Stimulated activated naive CD8-positive, alpha-beta T cell treated with anti-CD3 and anti-CD28 coated beads, Interleukin-15, amount 100 ng/mL, for 72 hours (primary cell): ENCODE measurements around the gene EHD4.

ENCODE experiments used
- ATAC-seq: fragments of 150-1000 bp; cut with Tn5 transposase; 2 replicates; pipeline ENCODE4 v1.10.0; 2021; ENCODE audit warnings: mild to moderate bottlenecking, moderate library complexity
- DNase-seq, 2 donors: peaks; one replicate each; pipeline ENCODE4 v3.0.0; 2021 to 2022
- H3K27ac Mint-ChIP-seq, 2 donors: one replicate each; pipeline ENCODE4 v1.8.0; 2022; ENCODE audit warnings: mild to moderate bottlenecking in 2 of 2, mixed read lengths in 2 of 2, moderate library complexity in 2 of 2
- H3K27me3 Mint-ChIP-seq: one replicate; pipeline ENCODE4 v1.8.0; 2022; ENCODE audit warnings: mixed read lengths
- H3K4me1 Mint-ChIP-seq: one replicate; pipeline ENCODE4 v1.8.0; 2022; ENCODE audit warnings: mild to moderate bottlenecking, mixed read lengths
- H3K4me3 Mint-ChIP-seq, 2 donors: one replicate each; pipeline ENCODE4 v1.8.0; 2022; ENCODE audit warnings: mild to moderate bottlenecking in 2 of 2, mixed read lengths in 2 of 2, moderate library complexity in 1 of 2
- H3K9me3 Mint-ChIP-seq, 2 donors: one replicate each; pipeline ENCODE4 v1.8.0; 2022; ENCODE audit warnings: mixed read lengths in 2 of 2

The EHD4 gene

GRCh38 chr15:41915255-41915994, 56.9 kb downstream of the EHD4 start:
- H3K27ac Mint-ChIP-seq, result no peak overlapping the region
- no peak overlapping the region for H3K4me3 Mint-ChIP-seq
- ATAC-seq, result no peak

GRCh38 chr15:41914411-41914810, 57.9 kb downstream of the EHD4 start:
- Mint-ChIP-seq H3K4me1 (peaks cover 21% of the 10 kb centered on the region), H3K27me3 (no peaks in the 10 kb centered on the region), H3K4me3 (no peak overlapping the region), H3K9me3 (no peaks in the 10 kb centered on the region), H3K27ac (no peak overlapping the region)
- ATAC-seq, result no peak
- no peak for DNase-seq

More at GRCh38 chr15:41915255-41915994, 56.9 kb downstream of the EHD4 start:
- no peak for DNase-seq
- peaks cover 21% of the 10 kb centered on the region for H3K4me1 Mint-ChIP-seq
- no peaks in the 10 kb centered on the region for H3K27me3 Mint-ChIP-seq
- H3K9me3 Mint-ChIP-seq, result no peaks in the 10 kb centered on the region

- Mint-ChIP-seq H3K4me1 (peaks cover 21% of the 10 kb centered on the region), H3K27me3 (no peaks in the 10 kb centered on the region), H3K4me3 (no peak overlapping the region), H3K27ac (no peak overlapping the region), H3K9me3 (no peaks in the 10 kb centered on the region)
- DNase-seq (no peak), ATAC-seq (no peak)
Observed at GRCh38 chr15:41913256-41913655, 59.1 kb downstream of the EHD4 start.

DNA sequence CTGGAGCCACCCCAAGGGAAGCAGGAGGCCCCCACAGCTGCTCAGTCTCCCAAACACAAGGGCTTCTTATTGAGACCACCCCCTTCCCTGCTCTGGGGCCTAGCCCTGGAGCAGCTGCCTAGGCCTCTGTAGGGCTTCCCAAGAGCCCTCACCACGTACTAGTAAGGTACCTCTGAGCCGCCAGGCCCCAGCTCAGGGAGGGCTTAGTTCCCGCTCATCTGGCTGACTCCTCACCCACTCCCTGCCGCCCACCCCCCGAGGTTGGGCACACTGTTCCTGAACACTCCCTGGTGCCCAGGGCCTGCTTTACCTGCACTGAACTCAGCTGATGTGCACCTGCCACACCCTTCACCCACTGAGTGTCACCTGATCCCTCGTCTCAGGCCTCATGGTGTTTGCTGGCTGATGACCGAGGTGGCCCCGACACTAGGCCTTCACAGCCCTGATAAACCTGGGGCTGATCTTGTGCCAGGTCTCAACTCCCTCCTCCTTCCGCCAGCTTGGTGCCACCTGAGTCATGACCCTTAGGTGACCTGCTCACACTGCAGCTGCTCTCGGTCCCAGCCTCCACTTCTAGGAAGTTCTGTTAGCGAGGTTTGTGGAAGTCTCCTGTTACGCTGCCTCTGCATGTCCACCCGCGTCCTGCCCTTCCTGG, 60.5 kb downstream of the EHD4 start:
- Mint-ChIP-seq H3K9me3 (no peaks in the 10 kb centered on the region), H3K27ac (peak overlapping the region in 1 of 2 donors; percentile 15), H3K27me3 (no peaks in the 10 kb centered on the region), H3K4me1 (peaks cover 15% of the 10 kb centered on the region), H3K4me3 (no peak overlapping the region)
- ATAC-seq (no peak), DNase-seq (no peak)

- Mint-ChIP-seq H3K9me3 (peaks cover 0 to 5% of the 10 kb centered on the region in 2 donors), H3K4me1 (peaks cover 9% of the 10 kb centered on the region), H3K27me3 (no peaks in the 10 kb centered on the region), H3K4me3 (no peak overlapping the region), H3K27ac (no peak overlapping the region)
- DNase-seq (no peak), ATAC-seq (no peak)
Observed at GRCh38 chr15:41908736-41909461, 63.5 kb downstream of the EHD4 start.

DNA sequence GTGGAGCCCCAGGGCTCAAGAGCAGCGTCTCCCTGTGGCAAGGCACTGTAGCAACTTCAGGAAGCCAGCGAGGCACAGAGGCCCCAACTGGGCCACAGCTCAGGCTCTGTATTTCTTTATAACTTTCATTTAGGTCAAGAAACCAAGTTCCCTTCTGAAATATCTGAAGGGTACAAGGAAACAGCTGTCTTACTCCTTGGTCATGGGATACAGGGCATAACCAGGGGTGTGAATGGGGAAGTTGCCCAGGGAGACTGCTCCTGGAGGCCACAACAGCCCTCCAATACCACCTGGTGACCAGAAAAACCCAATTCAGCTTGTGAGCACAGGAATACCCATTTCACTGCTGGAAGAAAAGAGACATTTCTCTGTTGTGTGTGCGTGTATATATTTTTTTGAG, 65.2 kb downstream of the EHD4 start:
- Mint-ChIP-seq H3K4me3 (no peak overlapping the region), H3K27ac (no peak overlapping the region), H3K27me3 (no peaks in the 10 kb centered on the region), H3K4me1 (peaks cover 9% of the 10 kb centered on the region), H3K9me3 (peaks cover 0 to 5% of the 10 kb centered on the region in 2 donors)
- ATAC-seq, result no peak
- DNase-seq, result no peak

DNA sequence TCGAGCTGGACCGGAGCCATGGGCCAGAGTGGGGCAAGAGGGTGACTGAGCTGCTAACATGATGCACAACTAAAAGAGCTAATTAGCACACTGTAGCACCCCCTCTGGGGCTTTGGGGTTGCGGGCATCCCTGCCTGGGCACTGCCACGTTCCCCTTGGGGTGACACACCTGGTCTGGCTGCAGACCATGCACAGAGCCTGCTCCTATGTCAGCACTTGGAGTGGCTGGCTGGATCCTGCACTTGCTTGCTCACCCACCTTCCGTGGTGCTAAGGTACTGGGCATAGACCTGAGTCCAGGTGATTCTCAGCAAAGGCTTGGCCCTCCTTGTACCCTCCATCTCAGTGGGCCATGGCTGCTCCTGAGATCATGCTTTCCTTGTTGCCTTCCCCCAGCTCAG, 65.7 kb downstream of the EHD4 start:
- peaks cover 0 to 5% of the 10 kb centered on the region in 2 donors for H3K9me3 Mint-ChIP-seq
- H3K27me3 Mint-ChIP-seq, result no peaks in the 10 kb centered on the region
- no peak overlapping the region for H3K27ac Mint-ChIP-seq
- ATAC-seq, result no peak
- H3K4me1 Mint-ChIP-seq, result peaks cover 9% of the 10 kb centered on the region
- no peak overlapping the region for H3K4me3 Mint-ChIP-seq
- DNase-seq, result no peak

DNA sequence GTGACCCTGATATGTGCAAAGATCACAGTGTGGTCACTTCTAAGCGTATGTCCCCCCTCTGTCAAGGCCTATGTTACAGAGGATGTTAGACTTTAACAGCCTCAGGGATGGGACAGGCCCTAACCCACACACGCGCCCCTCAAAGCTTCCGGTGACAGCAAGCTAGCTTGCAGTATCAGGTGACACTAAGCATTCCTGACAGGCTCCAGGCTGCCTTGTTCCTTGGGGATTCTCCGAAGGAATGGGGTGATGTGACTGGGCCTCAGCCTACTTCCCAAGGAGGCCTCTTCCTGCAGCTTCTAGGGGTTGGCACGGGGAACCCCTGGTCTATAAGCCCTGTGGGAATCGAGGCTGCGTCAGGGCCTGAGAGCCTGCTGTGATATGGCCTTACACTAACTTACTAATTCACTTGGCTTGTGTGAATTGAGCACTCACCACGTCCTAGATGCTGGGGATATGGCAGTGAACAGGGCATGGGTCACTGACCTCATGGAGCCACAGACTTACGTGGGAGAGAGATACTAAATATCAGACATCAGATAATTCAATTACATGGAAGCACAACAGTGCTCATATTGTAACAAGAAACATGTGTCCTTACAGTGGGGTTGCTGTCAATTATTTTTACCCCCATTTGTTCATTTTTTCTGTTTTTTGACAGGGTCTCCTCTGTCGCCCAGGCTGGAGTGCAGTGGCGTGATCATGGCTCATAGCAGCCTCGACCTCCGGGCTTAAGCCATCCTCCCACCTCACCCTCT, 67.1 kb downstream of the EHD4 start:
- no peaks in the 10 kb centered on the region for H3K27me3 Mint-ChIP-seq
- H3K9me3 Mint-ChIP-seq, result peaks cover 0 to 5% of the 10 kb centered on the region in 2 donors
- no peak overlapping the region for H3K27ac Mint-ChIP-seq
- peaks cover 9% of the 10 kb centered on the region for H3K4me1 Mint-ChIP-seq
- ATAC-seq (peak; percentile 10), DNase-seq (no peak)
- H3K4me3 Mint-ChIP-seq, result no peak overlapping the region

DNA sequence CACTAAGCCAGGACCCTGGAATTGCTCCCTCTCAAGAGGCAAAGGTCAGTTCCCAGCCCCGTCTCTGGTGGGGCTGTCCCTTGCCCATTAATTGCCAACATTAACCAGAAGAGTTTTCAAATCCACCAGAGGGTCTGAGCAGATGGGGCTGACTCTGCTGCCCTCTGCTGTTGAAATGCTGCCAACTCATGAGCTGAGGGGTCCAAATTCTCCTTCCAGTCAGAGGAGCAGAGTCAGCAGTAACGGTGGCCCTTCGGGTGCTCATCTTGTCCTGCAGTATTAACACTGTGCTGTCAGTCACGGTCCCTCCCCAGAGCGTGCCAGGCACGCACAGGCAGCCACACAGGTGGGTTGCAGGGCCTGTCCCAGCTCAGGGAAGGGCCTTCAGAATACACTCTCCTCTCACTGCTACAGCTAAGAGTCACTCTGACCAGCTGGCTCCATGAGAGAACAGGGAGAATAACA, 67.8 kb downstream of the EHD4 start:
- Mint-ChIP-seq H3K27me3 (no peaks in the 10 kb centered on the region), H3K9me3 (peaks cover 0 to 5% of the 10 kb centered on the region in 2 donors), H3K27ac (peak overlapping the region in 1 of 2 donors; percentile 43), H3K4me1 (peaks cover 9% of the 10 kb centered on the region), H3K4me3 (no peak overlapping the region)
- peak; percentile 61 to 64 for DNase-seq
- ATAC-seq, result peak; percentile 93

- DNase-seq (no peak), ATAC-seq (no peak)
- H3K9me3 Mint-ChIP-seq, result peaks cover 0 to 5% of the 10 kb centered on the region in 2 donors
- no peak overlapping the region for H3K27ac Mint-ChIP-seq
- H3K4me1 Mint-ChIP-seq, result peaks cover 9% of the 10 kb centered on the region
- no peaks in the 10 kb centered on the region for H3K27me3 Mint-ChIP-seq
- no peak overlapping the region for H3K4me3 Mint-ChIP-seq
Observed at GRCh38 chr15:41903782-41904181, 68.6 kb downstream of the EHD4 start.

DNA sequence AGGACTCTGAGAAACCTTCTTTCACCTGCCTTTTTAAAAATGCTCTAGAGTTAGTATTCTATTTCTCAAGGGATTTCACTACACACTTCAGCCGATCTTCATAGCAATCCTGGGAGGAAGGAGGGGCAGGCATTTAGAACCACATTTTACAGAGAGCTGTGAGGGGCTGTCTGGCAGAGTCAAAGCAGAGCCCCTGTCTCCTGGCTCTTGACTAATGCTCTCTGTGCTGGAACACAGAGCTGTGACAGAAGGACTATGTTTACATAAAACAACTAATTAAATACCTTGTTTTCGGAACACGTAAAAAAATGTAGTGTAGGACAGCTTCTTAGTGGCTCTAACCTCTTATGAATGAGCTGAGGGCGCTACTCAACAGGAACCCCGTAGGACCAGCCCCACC, 70.9 kb downstream of the EHD4 start:
- Mint-ChIP-seq H3K27me3 (no peaks in the 10 kb centered on the region), H3K9me3 (peaks cover 0 to 4% of the 10 kb centered on the region in 2 donors), H3K27ac (no peak overlapping the region), H3K4me1 (peaks cover 9% of the 10 kb centered on the region), H3K4me3 (no peak overlapping the region)
- DNase-seq (no peak), ATAC-seq (no peak)

- ATAC-seq, result no peak
- no peaks in the 10 kb centered on the region for H3K9me3 Mint-ChIP-seq
- no peak overlapping the region for H3K27ac Mint-ChIP-seq
- no peak overlapping the region for H3K4me3 Mint-ChIP-seq
- no peak for DNase-seq
- H3K27me3 Mint-ChIP-seq, result no peaks in the 10 kb centered on the region
- peaks cover 9% of the 10 kb centered on the region for H3K4me1 Mint-ChIP-seq
Observed at GRCh38 chr15:41900526-41901380, 71.6 kb downstream of the EHD4 start.

DNA sequence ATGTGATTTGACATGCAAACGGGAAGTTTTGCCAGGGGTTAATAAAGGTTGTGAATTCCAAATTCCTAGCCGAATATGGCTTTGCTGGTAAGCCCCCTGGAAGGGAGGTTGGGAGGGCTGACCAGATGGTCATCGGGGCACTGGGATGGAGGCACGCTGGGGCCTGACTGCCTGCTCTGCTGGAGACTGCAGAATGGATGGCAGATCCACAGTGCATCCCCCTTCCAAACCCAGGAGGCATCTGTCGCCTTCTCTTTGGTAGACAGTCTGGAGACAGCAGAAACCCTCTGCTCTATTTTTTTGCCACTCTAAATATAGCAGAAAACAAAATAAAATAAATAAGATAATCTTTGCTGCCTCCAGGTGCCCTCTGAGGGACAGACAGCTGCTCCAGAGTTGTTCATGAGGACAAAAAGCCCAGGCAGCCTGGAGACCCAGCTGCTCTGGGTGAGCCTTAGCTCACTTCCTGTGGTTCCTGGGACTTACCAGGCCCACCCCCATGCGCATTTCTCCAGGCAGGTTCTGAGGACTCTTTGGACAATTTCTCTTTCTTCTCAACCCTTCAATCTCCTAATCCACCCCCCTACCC, 72.4 kb downstream of the EHD4 start:
- Mint-ChIP-seq H3K4me1 (peaks cover 17% of the 10 kb centered on the region), H3K9me3 (no peaks in the 10 kb centered on the region), H3K27ac (peak overlapping the region in 1 of 2 donors; percentile 89), H3K27me3 (no peaks in the 10 kb centered on the region), H3K4me3 (no peak overlapping the region)
- no peak for DNase-seq
- ATAC-seq, result no peak

DNA sequence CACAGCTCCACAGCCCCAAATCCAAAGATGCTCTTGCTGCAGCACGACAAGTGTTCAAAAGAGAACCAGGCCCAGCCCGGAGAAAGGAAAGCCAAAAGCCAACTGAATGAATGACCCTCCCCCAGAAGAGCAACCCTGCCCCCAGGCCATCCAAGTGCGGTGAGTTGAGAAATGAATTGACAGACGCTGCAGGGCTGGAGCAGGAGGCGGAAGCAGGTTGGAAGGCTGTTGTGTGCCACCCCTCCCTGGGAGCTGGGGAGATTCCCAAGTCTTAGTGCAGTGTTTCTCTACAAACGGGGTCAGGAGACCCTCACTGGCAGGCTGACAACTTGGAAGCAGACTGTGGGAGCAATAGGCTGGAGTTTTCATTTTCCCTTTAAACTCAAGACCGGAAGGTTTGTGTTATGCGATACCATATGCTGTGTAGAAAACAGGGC, 75.0 kb downstream of the EHD4 start:
- Mint-ChIP-seq H3K4me1 (peaks cover 34% of the 10 kb centered on the region), H3K27ac (peak overlapping the region in 1 of 2 donors; percentile 66), H3K4me3 (no peak overlapping the region), H3K27me3 (no peaks in the 10 kb centered on the region), H3K9me3 (no peaks in the 10 kb centered on the region)
- no peak for ATAC-seq
- no peak for DNase-seq
